T-helper 2 cell treated with Interferon-gamma antibody and Interleukin-4, amounts not matched to agents 100 ng/mL and 5 ng/mL, for 36 hours (primary cell): ENCODE results near the gene MRPS2. TPM values are rescaled to one million over a fixed set of nuclear protein-coding genes. Genes with fewer than 3 reads are reported as not detected.
"Not testable (repeated sequence)": the region's sequence is repeated elsewhere in the genome, so short reads cannot be mapped to it uniquely, and the experiment has no call there.

Experiments used
- intact Hi-C: fragments of 100-400 bp; cut with micrococcal nuclease; formaldehyde crosslinking; loops from one replicate; pipeline ENCODE4 v1.15.1; 2023
- total RNA-seq: library from RNA; stranded (reverse); gene quantifications from 2 replicates; pipeline ENCODE4 v1.2.3, GENCODE V29; 2022

Gene MRPS2
- total RNA-seq, 1 donor from 2014 or later, result 38.9 TPM

- intact Hi-C loops, result loop anchor here (5.0 kb wide), 1 partner anchor 1432 kb away; the partner anchor contains the start of gene BRD3
These were observed 984 bp upstream of the MRPS2 start for GRCh38 chr9:135499326-135500070.

- intact Hi-C loops, result loop anchor here (5.0 kb wide), 1 partner anchor 1433 kb away; the partner anchor contains the start of gene BRD3
These were observed 384 bp upstream of the MRPS2 start for GRCh38 chr9:135500071-135500524.

GRCh38 chr9:135501261-135502167 lies 1.0 kb downstream of the MRPS2 start:
- intact Hi-C loops, result loop anchor here (5.0 kb wide), 1 partner anchor 1434 kb away; the partner anchor contains the start of gene BRD3

DNA sequence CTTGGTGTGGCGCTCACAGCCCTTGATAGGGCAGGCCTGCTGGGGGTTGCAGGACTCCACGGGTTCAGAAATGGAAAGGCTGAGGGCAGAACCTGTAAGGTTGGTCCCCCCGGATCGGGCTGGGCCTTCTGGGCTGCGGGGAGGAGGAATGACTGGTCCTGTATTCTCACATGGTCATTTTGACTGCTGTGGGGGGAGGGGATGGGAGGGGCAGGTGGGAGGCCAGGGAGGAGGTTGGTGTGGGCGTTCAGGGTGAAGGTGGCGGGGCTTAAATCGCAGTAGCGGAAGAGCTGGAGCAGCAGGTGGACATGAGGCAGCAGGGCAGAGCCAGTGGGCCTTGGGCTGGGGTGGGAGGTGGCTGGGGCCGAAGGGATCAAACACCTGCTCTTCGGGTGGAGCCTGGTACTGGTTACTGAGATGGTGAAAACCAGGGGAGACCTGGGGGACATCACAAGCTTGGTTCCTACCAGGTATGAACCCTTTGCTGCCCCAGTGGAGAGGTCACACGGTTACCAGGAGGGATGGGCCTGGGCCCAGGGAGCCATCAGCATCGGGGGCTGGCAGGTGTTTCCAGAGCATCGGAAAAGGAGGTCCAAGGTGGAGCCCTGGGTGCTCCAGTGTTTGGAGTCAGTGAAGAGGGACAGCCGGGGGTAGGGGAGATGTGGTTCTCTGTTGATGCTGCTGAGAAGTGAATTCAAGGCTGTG lies 1.8 kb downstream of the MRPS2 start:
- intact Hi-C loops, result loop anchor here (5.0 kb wide), 1 partner anchor 1435 kb away; the partner anchor contains the start of gene BRD3

DNA sequence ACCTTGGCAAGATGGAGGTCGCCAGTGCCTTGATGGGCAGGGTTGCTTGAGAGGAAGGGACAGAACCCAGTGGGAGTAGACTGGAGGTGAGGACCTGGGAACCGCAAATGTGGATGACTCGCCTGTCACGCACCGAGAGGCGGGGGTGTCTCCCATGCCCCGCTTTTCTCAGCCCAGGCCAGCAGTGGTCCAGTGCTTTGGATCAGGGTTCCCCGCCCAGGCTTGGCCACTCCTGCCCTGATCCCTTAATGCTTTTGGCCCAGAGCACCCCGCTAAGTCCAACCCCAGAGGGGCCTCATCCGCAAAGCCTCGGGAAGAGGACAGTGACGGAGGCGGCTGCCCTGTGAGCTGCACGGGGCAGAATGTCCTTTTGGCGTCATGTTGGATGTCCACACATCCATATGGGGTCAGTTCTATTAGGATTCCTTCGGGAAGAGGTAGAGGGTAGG lies 2.4 kb downstream of the MRPS2 start:
- intact Hi-C loops, result loop anchor here (5.0 kb wide), 1 partner anchor 1436 kb away; the partner anchor contains the start of gene BRD3

DNA sequence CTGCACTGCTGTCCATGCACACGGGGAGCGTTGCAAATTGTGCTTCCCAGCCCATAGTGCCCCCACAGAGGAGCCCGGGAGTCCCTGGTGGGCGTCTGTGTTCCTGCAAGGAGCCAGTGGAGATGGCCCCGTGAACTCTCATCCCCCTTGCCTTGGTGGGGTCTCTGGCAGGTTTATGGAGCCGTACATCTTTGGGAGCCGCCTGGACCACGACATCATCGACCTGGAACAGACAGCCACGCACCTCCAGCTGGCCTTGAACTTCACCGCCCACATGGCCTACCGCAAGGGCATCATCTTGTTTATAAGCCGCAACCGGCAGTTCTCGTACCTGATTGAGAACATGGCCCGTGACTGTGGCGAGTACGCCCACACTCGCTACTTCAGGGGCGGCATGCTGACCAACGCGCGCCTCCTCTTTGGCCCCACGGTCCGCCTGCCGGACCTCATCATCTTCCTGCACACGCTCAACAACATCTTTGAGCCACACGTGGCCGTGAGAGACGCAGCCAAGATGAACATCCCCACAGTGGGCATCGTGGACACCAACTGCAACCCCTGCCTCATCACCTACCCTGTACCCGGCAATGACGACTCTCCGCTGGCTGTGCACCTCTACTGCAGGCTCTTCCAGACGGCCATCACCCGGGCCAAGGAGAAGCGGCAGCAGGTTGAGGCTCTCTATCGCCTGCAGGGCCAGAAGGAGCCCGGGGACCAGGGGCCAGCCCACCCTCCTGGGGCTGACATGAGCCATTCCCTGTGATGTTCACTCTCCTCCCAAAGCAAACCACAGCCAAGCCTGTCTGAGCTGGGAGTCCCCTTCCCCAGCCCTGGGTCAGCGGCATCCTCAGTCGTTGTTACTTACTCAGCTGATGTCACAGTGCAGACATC lies 3.1 kb downstream of the MRPS2 start:
- intact Hi-C loops, result loop anchor here (5.0 kb wide), 1 partner anchor 1436 kb away; the partner anchor contains the start of gene BRD3

DNA sequence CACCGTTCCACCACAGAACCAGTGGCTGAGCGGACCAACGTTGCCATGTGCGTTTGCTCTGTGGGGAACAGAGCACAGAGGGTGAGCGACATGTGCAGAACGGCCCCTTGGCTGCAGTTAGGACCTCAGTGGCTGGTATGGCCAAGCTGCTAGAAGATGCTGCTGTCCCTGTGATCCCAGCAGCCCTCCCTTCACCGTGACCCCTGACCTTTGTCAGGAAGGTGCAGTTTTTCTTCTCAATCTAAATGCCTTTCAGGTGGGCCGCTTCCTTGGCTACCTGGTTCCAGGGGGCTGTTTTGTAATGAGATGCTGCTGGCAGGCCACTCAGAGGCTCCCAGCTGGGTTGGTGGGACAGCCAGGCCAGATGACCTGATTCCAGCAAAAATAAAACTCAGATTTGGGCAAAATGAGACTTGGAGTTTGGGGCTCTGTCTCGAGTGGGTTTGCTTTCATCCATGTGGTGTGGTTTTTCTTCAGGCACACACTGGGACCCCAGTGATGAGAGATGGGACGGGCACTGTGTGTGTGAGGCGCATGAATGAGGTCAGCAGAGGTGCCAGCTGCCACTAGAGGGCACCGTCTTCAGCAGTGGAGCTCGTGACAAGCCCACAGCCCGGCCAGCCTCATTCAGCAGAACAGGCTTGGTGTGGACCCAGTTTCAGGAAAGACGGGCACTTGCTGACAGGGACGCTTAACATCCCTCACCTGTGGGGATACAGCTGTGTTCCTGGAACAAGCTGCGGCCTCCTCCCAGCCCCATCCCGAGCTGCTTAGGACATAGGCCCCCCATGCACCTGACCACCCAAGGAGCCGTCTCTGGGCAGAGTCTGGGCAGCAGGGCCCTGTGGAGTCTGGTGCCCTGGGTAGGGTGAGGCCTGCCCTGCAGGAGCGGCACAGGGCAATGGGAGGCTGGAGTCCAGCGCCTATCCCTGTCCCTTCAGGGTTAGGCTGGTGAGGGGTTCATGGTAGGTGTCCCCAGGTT lies 4.1 kb downstream of the MRPS2 start:
- intact Hi-C loops, result loop anchor here (5.0 kb wide), 1 partner anchor 1437 kb away; the partner anchor contains the start of gene BRD3

GRCh38 chr9:135505406-135506187 lies 5.1 kb downstream of the MRPS2 start:
- intact Hi-C loops, result no loop called here

DNA sequence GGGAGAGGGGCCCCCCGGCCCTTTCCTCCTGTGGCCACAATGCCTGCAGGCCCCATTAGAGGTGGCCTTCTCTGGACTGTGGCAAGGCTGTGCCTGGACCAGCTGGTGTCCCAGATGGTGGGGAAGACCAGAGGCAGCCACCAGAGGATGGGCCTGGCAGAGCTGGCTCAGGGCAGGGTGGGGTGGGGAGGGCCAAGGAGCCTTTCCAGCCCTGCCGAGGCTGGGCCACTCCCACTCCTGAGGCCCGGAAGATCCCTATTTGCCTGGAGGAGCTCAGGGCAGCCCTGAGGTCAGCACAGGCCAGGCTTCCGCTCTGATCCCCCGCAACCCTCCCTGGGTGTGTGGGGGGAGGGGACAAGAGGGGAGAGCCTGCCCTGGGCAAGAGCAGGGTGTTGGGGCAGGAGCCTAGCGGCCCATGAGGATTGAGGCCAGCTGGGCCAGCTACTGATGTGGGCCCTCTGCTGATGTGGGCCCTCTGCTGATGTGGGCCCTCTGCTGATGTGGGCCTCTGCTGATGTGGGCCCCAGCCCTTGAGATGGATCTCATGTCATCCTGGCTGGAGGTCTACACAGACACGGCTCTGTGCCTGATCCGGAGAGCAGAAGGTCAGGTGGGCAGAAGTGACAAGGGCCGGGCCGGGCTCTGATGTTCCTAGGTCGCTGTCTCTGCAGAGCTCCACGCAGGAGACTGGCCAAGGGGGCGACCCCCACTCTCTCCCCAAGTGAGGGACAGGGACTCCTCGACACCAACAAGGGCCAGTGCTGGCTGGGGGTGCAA lies 6.0 kb downstream of the MRPS2 start:
- intact Hi-C loops, result no loop called here

DNA sequence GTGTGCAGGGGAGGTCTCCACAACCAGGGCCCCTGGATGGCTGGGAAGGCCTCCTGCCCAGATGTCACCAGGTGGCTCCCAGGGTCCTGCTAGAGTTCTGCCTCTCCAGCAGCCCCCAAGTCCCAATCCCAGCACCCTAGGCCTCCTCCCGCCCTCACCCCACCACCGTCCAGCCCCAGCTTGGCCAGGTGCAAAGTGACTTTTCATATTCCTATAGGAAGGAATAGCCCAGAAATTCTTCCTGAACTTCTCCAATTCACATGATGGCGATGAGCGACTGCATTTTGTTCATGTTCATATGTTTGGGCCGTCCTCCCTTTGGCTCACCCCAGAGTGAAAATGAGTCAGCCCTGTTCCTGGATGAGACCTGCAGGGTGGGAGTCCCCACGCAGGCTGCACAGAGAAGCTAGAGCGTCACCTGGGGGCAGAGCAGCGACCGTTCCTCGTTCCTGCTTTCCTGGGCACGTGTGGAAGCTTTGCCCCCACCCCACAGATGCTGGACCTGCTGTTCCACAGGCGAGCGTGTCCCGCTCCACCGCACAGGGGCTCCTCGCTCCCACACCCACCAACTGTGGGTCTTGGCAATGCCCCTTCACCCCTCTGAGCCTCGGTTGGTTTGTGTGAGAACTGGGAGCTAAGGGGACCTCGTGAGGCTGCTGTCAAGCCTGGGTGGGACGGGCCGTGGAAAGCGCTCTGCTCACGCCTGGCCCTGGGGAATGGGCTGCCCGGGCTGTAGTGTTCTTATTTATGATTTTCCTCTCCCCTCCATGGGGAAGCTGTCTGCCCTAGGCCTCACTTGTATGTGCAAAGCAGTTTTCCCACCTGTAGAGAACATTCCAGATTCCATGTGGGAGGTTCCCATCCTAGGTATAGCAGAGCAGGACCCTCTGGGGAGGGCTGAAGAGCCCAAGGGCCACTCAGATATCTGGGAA lies 6.9 kb downstream of the MRPS2 start:
- intact Hi-C loops, result no loop called here

DNA sequence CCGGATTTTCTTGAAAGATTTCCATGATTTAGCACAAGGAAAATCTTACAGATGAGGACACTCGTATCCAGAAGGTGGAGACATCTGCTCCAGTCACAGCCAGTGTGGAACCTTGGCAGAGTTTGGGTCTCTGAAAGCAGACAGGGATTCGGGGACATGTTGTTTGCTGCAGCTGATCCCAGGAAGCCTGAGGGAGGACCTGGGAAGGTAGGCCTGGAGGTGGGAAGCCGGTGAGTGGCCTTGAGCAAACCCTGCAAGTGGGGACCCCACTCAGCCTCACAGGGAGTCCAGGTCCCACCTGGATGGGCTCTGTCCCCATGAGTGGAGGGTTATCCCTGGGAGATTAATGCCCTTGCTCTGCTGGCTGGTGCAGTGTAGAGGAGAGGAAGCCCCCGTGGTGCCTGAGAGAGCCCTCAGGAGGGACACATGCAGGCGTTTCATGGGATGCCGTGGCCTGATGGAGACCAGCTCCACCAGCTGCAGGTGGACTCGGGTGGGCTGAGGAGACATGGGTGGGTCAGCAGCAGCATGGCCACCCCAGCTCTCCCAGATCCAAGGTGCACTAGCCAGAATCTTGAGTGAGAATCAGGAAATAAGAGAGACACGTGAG lies 7.8 kb downstream of the MRPS2 start:
- intact Hi-C loops, result no loop called here

DNA sequence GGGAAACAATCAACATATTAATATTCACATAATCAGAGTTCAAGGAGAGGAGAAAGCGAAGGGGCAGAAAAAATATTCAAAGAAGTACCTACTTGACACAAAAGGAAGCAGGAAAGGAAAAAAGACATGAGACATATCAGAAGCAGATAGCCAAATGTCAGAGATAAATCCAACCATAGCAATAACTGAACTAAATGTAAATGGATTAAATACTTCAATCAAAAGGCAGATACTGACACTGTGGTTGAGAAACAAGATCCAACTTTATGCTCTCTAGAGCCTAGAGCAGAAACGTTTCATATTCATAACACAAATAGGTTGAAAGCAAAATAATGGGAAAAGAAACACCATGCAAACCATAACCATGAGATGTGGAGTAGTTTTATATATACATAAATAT lies 9.0 kb downstream of the MRPS2 start:
- intact Hi-C loops, result no loop called here

- intact Hi-C loops, result no loop called here
These were observed 11.7 kb downstream of the MRPS2 start for GRCh38 chr9:135512241-135512603.

DNA sequence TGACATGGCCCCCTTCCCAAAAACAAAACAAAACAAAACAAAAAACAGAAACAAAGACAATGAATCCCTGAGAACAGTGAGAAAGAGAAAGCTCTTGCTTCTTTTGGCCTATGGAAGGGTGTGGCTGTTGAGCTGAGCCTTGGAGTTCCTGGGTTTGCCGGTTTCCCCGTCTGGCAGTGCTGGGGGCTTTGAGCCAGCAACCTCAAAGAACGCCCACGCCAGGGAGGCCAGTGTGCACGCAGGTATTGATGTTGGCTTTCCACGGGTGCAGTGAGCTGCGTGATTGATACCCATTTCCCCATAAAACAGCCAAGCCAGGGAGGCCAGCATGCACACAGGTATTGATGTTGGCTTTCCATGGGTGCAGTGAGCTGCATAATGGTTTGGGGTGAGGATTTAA lies 12.4 kb downstream of the MRPS2 start:
- intact Hi-C loops, result no loop called here

- intact Hi-C loops, result no loop called here
These were observed 12.9 kb downstream of the MRPS2 start for GRCh38 chr9:135513351-135513846.

- intact Hi-C loops, result not testable (repeated sequence)
These were observed 13.4 kb downstream of the MRPS2 start for GRCh38 chr9:135513906-135514305.
